Measurements from ENCODE around the gene BMP8A. TPM values are rescaled to one million over a fixed set of nuclear protein-coding genes. Genes with fewer than 3 reads are reported as not detected.
"Not testable (repeated sequence)": the region's sequence is repeated elsewhere in the genome, so short reads cannot be mapped to it uniquely, and the experiment has no call there.

BMP8A gene
- total and polyA plus RNA-seq, 10 donors, result 0.06 to 2.8 (median 1.4) TPM; not detected in 1

- H3K9me3 ChIP-seq, result no peaks in the 10 kb centered on the region
- peak overlapping the region in 1 of 8 donors; percentile 3 for H3K27ac ChIP-seq
- peaks cover 0 to 39% (median 13%) of the 10 kb centered on the region in 7 donors for H3K27me3 ChIP-seq (replicated peaks in 1 of 7)
- H3K36me3 ChIP-seq, result peaks cover 0 to 45% (median 36%) of the 10 kb centered on the region in 6 donors
- intact Hi-C loops (cut with DNase I; ENCODE audit: low total_unique reads), result no loop called here
- no peak for TF ChIP-seq POLR2A (IDR thresholded peaks at IDR 0.05)
- TF ChIP-seq CTCF (IDR thresholded peaks at IDR 0.05 in 8 of 11, conservative IDR thresholded peaks at IDR 0.05 in 3 of 11), result no peak
- peaks cover 0 to 31% (median 16%) of the 10 kb centered on the region in 6 donors for H3K4me1 ChIP-seq
- H3K4me3 ChIP-seq, result no peak overlapping the region
- 67 to 77% (median 69%) methylated on average over 7 of the region's 7 CpGs for WGBS, 5 donors
- DNase-seq, result no peak
Measured at GRCh38 chr1:39488793-39489566, 2.5 kb upstream of the BMP8A start.

DNA sequence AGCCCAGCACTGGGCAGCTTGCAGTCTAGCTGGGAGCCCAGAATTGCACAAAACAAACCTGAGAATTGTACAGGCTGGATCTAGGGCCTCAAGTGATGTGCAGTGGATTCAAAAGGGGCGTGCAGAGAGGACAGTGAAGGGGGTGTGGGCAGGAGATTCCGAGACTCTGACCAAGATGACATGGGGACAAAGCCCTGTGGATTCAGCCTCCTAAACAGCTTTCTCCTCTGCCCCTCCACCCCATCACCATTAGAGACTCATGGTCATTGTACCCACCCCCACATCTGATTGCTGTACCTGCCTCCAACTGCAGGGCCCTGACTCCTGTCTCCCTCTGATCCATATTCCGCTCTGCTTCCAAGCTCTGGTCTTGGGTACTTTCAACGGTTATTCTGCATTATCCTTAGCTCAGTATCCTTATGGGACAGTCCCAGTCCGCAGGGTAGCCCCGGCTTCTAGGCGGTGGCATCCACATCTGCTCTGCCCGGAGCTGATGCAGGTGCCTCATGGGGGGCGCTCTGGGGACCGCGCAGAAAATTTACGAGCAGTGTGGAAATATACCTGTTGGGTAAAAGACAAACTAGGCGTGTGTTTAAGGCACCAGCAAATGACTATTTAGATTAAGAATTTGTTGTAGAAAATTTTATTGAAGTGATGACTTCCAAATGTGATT lies 1.7 kb upstream of the BMP8A start:
- Histone ChIP-seq H3K36me3 (peaks cover 0 to 38% (median 30%) of the 10 kb centered on the region in 6 donors), H3K27ac (no peak overlapping the region), H3K4me1 (peaks cover 0 to 31% (median 16%) of the 10 kb centered on the region in 6 donors), H3K9me3 (no peaks in the 10 kb centered on the region), H3K4me3 (no peak overlapping the region), H3K27me3 (replicated peaks in 1 of 7) (peaks cover 0 to 46% (median 13%) of the 10 kb centered on the region in 7 donors)
- no peak for DNase-seq
- TF ChIP-seq CTCF (IDR thresholded peaks at IDR 0.05 in 8 of 11, conservative IDR thresholded peaks at IDR 0.05 in 3 of 11), result no peak
- TF ChIP-seq POLR2AphosphoS5 (IDR thresholded peaks at IDR 0.05), result peak in 1 of 3 donors; percentile 41
- TF ChIP-seq POLR2A (IDR thresholded peaks at IDR 0.05), result no peak
- 70 to 80% (median 74%) methylated on average over 13 of the region's 13 CpGs for WGBS, 5 donors
- intact Hi-C loops (cut with DNase I; ENCODE audit: low total_unique reads), result no loop called here

DNA sequence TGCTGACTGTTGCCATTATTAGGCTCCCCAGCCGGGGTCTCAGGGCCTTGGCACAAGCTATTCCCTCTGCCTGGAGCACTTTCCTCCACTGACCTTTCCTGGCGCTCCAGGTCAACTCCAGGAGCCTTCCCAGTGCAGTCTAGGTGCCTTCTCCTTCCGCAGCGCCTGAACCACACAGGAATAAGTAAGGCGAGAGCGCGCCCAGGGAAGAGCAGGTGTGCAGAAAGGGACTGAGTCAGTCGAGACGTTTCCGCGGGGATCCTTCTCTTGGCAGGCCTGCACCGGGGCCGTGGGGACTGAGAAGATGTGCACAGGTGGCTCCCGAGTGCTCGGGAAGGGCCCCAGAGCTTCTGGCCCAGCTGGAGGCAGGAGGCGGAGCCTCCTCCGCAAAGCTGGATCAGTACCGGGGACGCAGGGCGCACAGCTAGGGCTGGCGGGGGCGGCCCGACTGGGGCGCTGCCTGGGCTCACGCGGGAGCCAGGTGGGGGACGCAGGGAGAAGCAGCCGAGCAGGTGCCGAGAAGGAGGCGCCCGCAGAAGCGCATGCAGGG lies 765 bp upstream of the BMP8A start:
- 13 to 39% (median 15%) methylated on average over 12 to 32 of the region's 32 CpGs for WGBS, 5 donors
- Histone ChIP-seq H3K36me3 (peaks cover 0 to 28% (median 20%) of the 10 kb centered on the region in 6 donors), H3K27ac (peak overlapping the region in 2 of 8 donors; percentile 37 to 66), H3K4me1 (peaks cover 0 to 24% (median 16%) of the 10 kb centered on the region in 6 donors), H3K9me3 (no peaks in the 10 kb centered on the region), H3K4me3 (peak overlapping the region; percentile 58 to 84 (median 61)), H3K27me3 (replicated peaks in 1 of 7) (peaks cover 0 to 51% (median 13%) of the 10 kb centered on the region in 7 donors)
- no peak for DNase-seq
- TF ChIP-seq POLR2A (IDR thresholded peaks at IDR 0.05) (no peak), POLR2AphosphoS5 (IDR thresholded peaks at IDR 0.05) (peak in 1 of 3 donors; percentile 57)
- intact Hi-C loops (cut with DNase I; ENCODE audit: low total_unique reads), result no loop called here

DNA sequence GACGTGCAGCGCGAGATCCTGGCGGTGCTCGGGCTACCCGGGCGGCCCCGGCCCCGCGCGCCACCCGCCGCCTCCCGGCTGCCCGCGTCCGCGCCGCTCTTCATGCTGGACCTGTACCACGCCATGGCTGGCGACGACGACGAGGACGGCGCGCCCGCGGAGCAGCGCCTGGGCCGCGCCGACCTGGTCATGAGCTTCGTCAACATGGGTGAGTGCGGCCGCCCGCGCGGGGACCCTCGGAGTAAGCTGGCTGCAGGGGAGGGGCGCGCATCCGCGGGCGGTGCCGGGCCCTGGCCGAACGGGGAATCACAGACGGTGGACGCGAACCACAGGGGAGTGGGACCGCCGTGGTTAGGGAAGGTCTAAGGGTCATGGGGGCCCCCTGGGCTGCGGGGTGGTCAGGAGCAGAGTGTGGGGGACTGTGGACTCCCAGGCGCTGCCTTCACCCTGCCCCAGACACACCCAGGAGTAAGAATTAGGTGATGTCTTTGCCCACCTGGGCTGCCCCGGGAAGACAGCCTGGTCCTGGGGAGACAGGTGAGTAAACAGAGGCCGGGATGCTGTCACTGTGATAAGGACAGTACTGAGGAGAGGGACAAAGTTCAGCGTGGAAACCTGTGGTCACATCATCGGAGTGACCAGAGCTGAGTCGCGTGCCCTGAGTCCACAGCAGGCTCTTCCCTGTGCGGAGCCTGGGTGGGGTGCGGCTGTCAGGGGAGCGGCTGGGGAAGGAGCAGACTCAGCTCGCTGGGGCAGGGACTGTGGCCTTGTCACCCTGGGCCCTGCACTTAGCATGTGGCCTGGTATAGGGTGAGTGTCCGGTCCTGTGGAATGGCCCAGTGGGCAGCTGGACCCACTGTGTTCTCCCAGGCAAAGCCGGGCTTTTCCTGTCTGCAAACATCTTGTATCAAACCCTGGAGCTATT lies 944 bp downstream of the BMP8A start:
- Histone ChIP-seq H3K36me3 (peaks cover 0 to 11% (median 6%) of the 10 kb centered on the region in 6 donors), H3K4me1 (peaks cover 0 to 24% (median 17%) of the 10 kb centered on the region in 6 donors), H3K27me3 (replicated peaks in 1 of 7) (peaks cover 0 to 51% (median 13%) of the 10 kb centered on the region in 7 donors), H3K4me3 (peak overlapping the region in 4 of 8 donors; percentile 60 to 84 (median 61))
- DNase-seq; H3K9me3 ChIP-seq; intact Hi-C loops (cut with DNase I; ENCODE audit: low total_unique reads); H3K27ac ChIP-seq: not testable (repeated sequence)
- WGBS, 5 donors, result 21 to 36% (median 31%) methylated on average over 46 to 67 of the region's 67 CpGs

- H3K36me3 ChIP-seq; H3K4me3 ChIP-seq; H3K9me3 ChIP-seq; DNase-seq; intact Hi-C loops (cut with DNase I; ENCODE audit: low total_unique reads); H3K27ac ChIP-seq: not testable (repeated sequence)
- WGBS, 5 donors, result 89 to 91% (median 90%) methylated on average over 12 to 13 of the region's 13 CpGs
- peaks cover 0 to 55% (median 13%) of the 10 kb centered on the region in 7 donors for H3K27me3 ChIP-seq (replicated peaks in 1 of 7)
- H3K4me1 ChIP-seq, result peaks cover 0 to 28% (median 18%) of the 10 kb centered on the region in 6 donors
Measured at GRCh38 chr1:39493043-39493810, 1.8 kb downstream of the BMP8A start.
